Epithelial cell of prostate (primary cell): Measurements from ENCODE around the gene KLRG1.

ENCODE experiments used
- DNase-seq: peaks from one replicate; pipeline ENCODE4 v3.0.0-alpha.2; 2011; ENCODE audit warnings: low read depth, low spot score
- H3K27ac ChIP-seq: fragments of 450-650 bp; 2 replicates; pipeline ENCODE4 v1.5.1; 2017; ENCODE audit warnings: mild to moderate bottlenecking

KLRG1 gene

GRCh38 chr12:8989413-8989812, at the start of gene KLRG1:
KLRG1 (plus strand) TSS chr12:8989546; CDS start chr12:8989636, 90 bp downstream.
- H3K27ac ChIP-seq, result no peak within 1 kb of the TSS
- DNase-seq, result no peak

GRCh38 chr12:8941691-8942478, 47.5 kb upstream of the KLRG1 start:
- H3K27ac ChIP-seq, result no peak overlapping the region

GRCh38 chr12:8943565-8944186, 45.7 kb upstream of the KLRG1 start:
- DNase-seq, result no peak
- H3K27ac ChIP-seq, result no peak overlapping the region

More at GRCh38 chr12:8941691-8942478, 47.5 kb upstream of the KLRG1 start:
- DNase-seq, result no peak

GRCh38 chr12:8946733-8947132, 42.6 kb upstream of the KLRG1 start:
- no peak for DNase-seq
- no peak overlapping the region for H3K27ac ChIP-seq

GRCh38 chr12:8947737-8948136, 41.6 kb upstream of the KLRG1 start:
- no peak overlapping the region for H3K27ac ChIP-seq

GRCh38 chr12:8948701-8949341, 40.5 kb upstream of the KLRG1 start:
- H3K27ac ChIP-seq, result peak overlapping the region; percentile 89
- DNase-seq, result no peak

More at GRCh38 chr12:8947737-8948136, 41.6 kb upstream of the KLRG1 start:
- no peak for DNase-seq

GRCh38 chr12:8949342-8950220, 39.8 kb upstream of the KLRG1 start, which contains the start of gene M6PR:
M6PR (minus strand) TSS chr12:8949645; CDS start chr12:8946404, 3,241 bp downstream.
- peak within 1 kb of the TSS; percentile 89 for H3K27ac ChIP-seq
- DNase-seq, result peak; percentile 72

GRCh38 chr12:8950221-8950527, 39.2 kb upstream of the KLRG1 start:
- peak overlapping the region; percentile 89 for H3K27ac ChIP-seq
- DNase-seq, result no peak

GRCh38 chr12:8950702-8951478, 38.5 kb upstream of the KLRG1 start:
- DNase-seq, result no peak
- H3K27ac ChIP-seq, result no peak overlapping the region

GRCh38 chr12:8951744-8952143, 37.6 kb upstream of the KLRG1 start:
- H3K27ac ChIP-seq, result no peak overlapping the region
- DNase-seq, result no peak

GRCh38 chr12:8953773-8954402, 35.5 kb upstream of the KLRG1 start:
- H3K27ac ChIP-seq, result no peak overlapping the region
- no peak for DNase-seq

- DNase-seq, result no peak
- H3K27ac ChIP-seq, result no peak overlapping the region
Observed at GRCh38 chr12:8956073-8956472, 33.3 kb upstream of the KLRG1 start.

- DNase-seq, result no peak
- no peak overlapping the region for H3K27ac ChIP-seq
Observed at GRCh38 chr12:8956772-8957171, 32.6 kb upstream of the KLRG1 start.

- no peak for DNase-seq
- H3K27ac ChIP-seq, result no peak overlapping the region
Observed at GRCh38 chr12:8957561-8957960, 31.8 kb upstream of the KLRG1 start.

GRCh38 chr12:8958066-8958465, 31.3 kb upstream of the KLRG1 start:
- no peak overlapping the region for H3K27ac ChIP-seq
- no peak for DNase-seq

- no peak for DNase-seq
- no peak overlapping the region for H3K27ac ChIP-seq
Observed at GRCh38 chr12:8960176-8960575, 29.2 kb upstream of the KLRG1 start.

GRCh38 chr12:8968761-8969160, 20.6 kb upstream of the KLRG1 start:
- DNase-seq, result no peak
- no peak overlapping the region for H3K27ac ChIP-seq

GRCh38 chr12:8969861-8970411, 19.4 kb upstream of the KLRG1 start:
- no peak overlapping the region for H3K27ac ChIP-seq
- no peak for DNase-seq

- no peak overlapping the region for H3K27ac ChIP-seq
- no peak for DNase-seq
Observed at GRCh38 chr12:8970432-8970831, 18.9 kb upstream of the KLRG1 start.
